Measurements from ENCODE around the gene MRPS12.

The MRPS12 gene

DNA sequence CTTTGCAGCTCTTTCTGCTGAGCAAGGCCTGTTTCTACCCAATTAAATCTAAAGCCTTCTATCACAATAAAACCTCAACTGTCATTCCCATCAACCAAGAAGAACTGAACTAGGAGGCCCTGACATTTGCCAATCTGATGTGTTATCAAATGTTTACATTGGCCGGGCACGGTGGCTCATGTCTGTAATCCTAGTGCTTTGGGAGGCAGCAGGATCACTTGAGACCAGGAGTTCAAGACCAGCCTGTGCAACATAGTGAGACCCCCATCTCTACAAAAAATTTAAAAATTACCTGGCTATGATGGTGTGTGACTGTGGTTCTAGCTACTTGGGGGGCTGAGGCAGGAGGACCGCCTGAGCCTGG lies 47.6 kb downstream of the MRPS12 start:
- no peak for DNase-seq

DNA sequence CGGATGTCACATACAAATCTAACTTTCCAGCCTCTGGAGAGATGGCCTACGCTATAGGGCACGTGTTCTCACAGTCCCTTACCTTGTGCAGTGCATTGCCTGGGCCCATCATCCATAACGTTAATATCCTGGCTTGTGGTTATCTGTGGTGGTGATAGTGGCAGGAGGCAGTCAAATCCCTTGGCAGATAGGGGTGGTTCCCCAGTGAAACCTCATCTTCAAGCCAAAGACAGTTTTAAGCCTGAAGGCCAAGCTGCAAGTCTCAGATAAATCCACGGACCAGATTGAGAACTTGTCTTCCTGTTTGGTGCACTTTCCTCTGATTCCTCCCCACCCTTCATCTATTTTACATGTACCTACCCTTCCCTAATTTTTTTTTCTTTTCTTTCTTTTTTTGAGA lies 49.1 kb downstream of the MRPS12 start:
- DNase-seq = no peak

DNA sequence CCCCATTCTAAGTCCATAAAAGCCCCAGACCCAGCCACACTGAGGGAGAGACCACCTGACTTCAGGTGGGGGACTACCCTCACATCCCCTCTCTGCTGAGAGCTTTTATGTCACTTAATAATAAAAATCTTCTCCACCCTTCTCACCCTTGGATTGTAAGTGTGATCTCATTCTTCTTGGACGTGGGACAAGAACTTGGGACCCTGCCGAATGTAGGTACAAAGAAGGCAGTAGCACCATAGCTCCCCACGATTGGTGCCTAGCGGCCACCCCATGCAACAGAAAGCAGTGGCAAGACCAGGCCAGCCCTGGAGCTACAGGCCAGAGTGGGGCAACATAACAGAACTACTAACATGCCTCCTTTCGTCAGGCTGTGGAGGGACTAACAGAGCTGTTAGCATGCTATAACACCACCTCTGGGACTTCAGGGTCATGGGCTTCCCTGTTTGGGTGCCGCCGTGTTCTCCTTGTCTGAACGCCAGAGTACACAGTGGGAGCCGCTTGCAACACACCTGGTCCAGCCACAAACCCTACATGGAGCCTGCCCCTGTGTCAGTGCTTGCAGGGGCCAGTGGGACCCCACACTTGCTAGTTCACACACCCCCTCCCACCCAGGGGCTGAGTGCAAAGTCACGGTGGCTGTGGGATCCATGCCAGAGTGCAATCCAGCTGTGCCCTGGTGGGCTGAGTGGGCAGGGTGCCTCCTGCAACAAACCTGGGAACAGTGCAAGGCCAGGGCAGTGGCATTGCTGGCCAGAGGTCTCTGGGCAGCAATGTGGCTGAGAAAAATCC lies 50.0 kb downstream of the MRPS12 start:
- DNase-seq = no peak
